ENCODE results near the gene CNOT3.

CNOT3 gene

DNA sequence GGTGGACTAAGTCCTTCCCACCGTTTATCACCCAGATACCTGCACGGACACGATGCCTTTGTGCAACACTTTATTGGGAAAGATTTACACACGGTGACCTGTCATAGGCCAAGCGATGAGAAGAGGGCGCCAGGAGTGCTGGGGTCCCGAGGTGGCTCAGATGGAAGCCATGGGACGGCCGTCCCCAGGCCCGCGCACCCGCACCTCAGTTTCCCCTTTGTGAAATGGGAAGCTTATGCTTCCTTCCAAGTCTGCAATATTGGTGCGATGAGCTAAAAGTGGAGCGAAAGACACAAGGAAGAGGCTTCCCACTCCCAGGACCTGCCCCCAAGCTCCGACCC is 35.8 kb downstream of the CNOT3 start:
- Histone ChIP-seq H3K27me3 (replicated peaks; ENCODE audit: control insufficient read depth, insufficient read depth, low read length) (no peaks in the 10 kb centered on the region), H3K4me3 (replicated peaks; ENCODE audit: low read depth, low read length) (no peak overlapping the region), H3K36me3 (ENCODE audit: control insufficient read depth, insufficient read depth, low read length) (peaks cover 2% of the 10 kb centered on the region)
- DNase-seq (ENCODE audit: extremely low read depth, insufficient read length) = no peak
- TF ChIP-seq, protein P1, sequence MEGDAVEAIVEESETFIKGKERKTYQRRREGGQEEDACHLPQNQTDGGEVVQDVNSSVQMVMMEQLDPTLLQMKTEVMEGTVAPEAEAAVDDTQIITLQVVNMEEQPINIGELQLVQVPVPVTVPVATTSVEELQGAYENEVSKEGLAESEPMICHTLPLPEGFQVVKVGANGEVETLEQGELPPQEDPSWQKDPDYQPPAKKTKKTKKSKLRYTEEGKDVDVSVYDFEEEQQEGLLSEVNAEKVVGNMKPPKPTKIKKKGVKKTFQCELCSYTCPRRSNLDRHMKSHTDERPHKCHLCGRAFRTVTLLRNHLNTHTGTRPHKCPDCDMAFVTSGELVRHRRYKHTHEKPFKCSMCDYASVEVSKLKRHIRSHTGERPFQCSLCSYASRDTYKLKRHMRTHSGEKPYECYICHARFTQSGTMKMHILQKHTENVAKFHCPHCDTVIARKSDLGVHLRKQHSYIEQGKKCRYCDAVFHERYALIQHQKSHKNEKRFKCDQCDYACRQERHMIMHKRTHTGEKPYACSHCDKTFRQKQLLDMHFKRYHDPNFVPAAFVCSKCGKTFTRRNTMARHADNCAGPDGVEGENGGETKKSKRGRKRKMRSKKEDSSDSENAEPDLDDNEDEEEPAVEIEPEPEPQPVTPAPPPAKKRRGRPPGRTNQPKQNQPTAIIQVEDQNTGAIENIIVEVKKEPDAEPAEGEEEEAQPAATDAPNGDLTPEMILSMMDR (IDR thresholded peaks at IDR 0.05; ENCODE audit: insufficient read depth, low read length, poor library complexity, severe bottlenecking) = no peak

DNA sequence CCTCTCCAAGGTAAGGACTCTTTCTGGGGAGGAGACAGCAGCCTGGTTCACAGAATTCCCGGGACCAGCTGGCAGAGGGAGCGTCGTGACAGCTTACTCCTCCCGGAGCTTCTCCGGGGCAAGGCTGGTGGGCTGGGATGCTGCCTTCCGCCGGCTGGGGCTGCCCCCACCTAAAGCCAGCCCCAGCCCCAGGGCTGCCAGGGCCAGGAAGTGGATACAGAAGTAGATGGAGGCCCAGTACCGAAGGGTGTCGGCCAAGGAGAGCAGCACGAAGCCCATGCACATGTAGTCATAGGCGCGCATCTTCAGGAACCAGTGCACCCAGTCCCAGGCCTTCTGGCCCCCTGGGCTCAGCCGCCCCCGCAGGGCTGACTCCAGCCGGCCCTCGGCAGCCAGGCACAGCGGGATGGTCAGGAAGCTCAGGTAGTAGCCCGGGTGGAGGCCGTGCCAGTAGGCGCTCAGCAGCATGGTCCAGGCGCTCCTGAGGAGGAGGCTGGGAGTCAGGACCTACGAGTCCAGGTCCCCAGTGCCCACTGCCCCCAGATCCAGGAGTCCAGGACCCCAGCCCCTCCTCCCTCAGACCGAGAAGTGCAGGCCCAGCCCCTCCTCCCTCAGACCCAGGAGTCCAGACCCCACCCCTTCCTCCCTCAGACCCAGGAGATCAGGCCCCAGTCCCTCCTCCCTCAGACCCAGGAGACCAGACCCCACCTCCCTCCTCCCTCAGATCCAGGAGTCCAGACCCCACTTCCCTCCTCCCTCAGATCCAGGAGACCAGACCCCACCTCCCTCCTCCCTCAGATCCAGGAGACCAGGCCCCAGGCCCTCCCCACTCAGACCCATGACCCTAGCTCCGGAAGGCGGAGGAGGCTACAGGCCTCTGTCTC is 36.6 kb downstream of the CNOT3 start:
- Histone ChIP-seq H3K36me3 (ENCODE audit: control insufficient read depth, insufficient read depth, low read length) (peaks cover 2% of the 10 kb centered on the region), H3K27me3 (replicated peaks; ENCODE audit: control insufficient read depth, insufficient read depth, low read length) (no peaks in the 10 kb centered on the region), H3K4me3 (replicated peaks; ENCODE audit: low read depth, low read length) (no peak overlapping the region)
- DNase-seq (ENCODE audit: extremely low read depth, insufficient read length) = no peak
- TF ChIP-seq, protein P1 (IDR thresholded peaks at IDR 0.05; ENCODE audit: insufficient read depth, low read length, poor library complexity, severe bottlenecking) = no peak

DNA sequence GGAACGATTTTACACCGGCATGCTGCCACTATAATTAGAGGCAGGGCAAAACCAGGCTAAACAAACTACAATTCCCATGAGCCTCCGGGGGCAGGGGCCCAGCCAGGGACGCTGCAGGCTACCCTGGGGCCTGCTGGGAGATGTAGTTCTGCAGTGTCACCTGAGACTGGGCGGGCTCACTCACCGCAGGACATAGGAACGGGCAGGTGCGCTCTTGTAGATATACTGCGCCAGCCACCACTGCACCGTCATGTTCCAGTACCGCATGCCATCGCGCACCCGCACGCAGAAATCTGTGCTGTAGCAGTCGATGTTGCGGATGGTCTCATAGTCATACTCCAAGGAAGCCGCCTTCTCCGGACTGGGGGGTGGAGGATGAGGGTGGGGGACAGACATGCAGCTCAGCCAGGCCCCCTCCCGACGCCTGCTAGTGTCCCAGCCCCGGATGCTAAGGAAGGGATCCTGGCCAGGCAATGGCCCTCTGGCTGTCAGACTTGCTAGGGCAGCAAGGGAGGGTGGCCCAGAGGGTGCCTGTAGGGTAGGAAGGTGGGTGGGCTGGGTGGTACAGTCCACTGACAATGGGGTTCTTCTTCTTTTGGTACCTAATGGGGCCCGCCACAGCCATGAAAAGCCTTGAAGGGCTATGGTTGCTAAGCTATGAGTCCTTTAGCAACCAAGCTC is 41.2 kb downstream of the CNOT3 start:
- no peaks in the 10 kb centered on the region for H3K27me3 ChIP-seq (replicated peaks; ENCODE audit: control insufficient read depth, insufficient read depth, low read length)
- H3K4me3 ChIP-seq (replicated peaks; ENCODE audit: low read depth, low read length) = no peak overlapping the region
- peaks cover 3% of the 10 kb centered on the region for H3K36me3 ChIP-seq (ENCODE audit: control insufficient read depth, insufficient read depth, low read length)
- TF ChIP-seq, protein P1 (IDR thresholded peaks at IDR 0.05; ENCODE audit: insufficient read depth, low read length, poor library complexity, severe bottlenecking) = no peak
- no peak for DNase-seq (ENCODE audit: extremely low read depth, insufficient read length)

DNA sequence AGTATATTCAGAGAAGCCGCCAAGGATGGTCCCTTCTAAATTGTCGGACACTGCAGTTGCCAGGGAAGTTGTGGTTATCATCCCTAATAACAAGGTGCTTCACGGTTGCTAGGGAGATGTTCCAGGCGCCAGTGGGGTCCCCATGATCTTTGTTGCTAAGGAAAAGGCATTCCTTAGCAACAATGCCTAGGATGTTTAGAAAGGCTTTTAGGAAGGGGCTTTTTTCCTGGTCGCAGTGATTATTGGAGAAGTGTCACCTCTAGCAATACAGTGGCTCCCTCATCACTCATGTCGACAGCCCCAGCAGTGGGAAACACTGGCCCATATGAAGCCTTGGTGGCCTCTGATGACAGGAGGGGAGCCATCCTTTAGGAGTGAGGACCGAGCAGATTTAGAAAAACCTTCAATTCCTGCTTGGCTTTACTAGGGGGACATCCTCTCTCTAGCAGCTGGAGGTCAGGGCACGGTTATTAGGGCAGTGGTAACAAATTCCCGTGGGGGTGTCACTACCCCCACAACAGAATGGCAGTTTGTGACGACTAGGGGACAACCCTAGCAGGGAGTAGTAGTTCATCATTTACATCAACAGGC is 41.8 kb downstream of the CNOT3 start:
- TF ChIP-seq, protein P1 (IDR thresholded peaks at IDR 0.05; ENCODE audit: insufficient read depth, low read length, poor library complexity, severe bottlenecking) = no peak
- Histone ChIP-seq H3K36me3 (ENCODE audit: control insufficient read depth, insufficient read depth, low read length) (peaks cover 3% of the 10 kb centered on the region), H3K4me3 (replicated peaks; ENCODE audit: low read depth, low read length) (no peak overlapping the region), H3K27me3 (replicated peaks; ENCODE audit: control insufficient read depth, insufficient read depth, low read length) (no peaks in the 10 kb centered on the region)
- no peak for DNase-seq (ENCODE audit: extremely low read depth, insufficient read length)

DNA sequence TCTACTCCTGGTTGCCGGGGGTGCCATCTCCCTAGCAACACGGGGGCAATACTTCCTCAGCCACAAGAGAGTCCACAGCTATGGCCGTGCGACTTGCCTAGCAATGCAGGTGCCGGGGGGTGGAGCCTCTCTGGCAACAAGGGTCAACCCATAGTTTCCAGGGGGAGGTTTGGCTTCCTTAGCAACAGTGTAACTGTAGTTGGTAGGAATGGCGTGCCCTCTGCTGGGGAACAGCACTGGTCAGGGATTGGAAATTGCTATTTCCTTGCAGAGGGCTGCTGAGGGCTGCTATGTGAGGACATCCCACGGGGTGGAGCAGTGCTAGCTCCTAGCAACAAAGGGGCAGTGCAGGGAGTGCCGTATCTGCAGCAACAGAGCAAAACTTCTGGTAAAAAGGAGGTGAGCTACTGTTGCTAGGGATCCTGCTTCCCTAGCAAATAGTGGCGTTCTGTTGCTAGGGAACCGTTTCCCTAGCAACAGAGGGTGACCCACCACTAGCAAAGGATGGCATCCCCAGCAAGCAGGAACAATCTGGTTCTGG is 42.4 kb downstream of the CNOT3 start:
- Histone ChIP-seq H3K4me3 (replicated peaks; ENCODE audit: low read depth, low read length) (no peak overlapping the region), H3K36me3 (ENCODE audit: control insufficient read depth, insufficient read depth, low read length) (peaks cover 3% of the 10 kb centered on the region), H3K27me3 (replicated peaks; ENCODE audit: control insufficient read depth, insufficient read depth, low read length) (no peaks in the 10 kb centered on the region)
- DNase-seq (ENCODE audit: extremely low read depth, insufficient read length) = no peak
- TF ChIP-seq, protein P1 (IDR thresholded peaks at IDR 0.05; ENCODE audit: insufficient read depth, low read length, poor library complexity, severe bottlenecking) = no peak

All from GM06990 (cell line).